HEK293 (cell line): ENCODE results near the gene LRRC4C.

Source experiments
- CTCF ChIA-PET: fragments of 350-600 bp; formaldehyde crosslinking; extraction: SDS; loops from one replicate; lab custom pipeline; 2021; ENCODE audit warnings: antibody characterized with exemption; lab: Yijun Ruan, JAX
- POLR2A ChIA-PET: fragments of 300-600 bp; formaldehyde crosslinking; extraction: SDS; loops from one replicate; lab custom pipeline; 2020; ENCODE audit warnings: antibody characterized with exemption, inconsistent platforms; lab: Yijun Ruan, JAX
- H3K27ac ChIP-seq: fragments of 200-500 bp; sonication (Bioruptor generic); 2 replicates; pipeline ENCODE4 v1.5.1; 2014; ENCODE audit warnings: low read depth, low read length, control low read depth, inconsistent platforms; ENCODE audit errors: extremely low read depth
- H3K36me3 ChIP-seq, 2 experiments: fragments of 200-500 bp in 1 of 2; sonication (Bioruptor generic) in 1 of 2; 1 replicate in 1 of 2; 2 replicates in 1 of 2; pipeline ENCODE4 v1.5.1; 2014 to 2017; ENCODE audit warnings: inconsistent platforms in 2 of 2, low read length in 2 of 2; ENCODE audit not compliant: control insufficient read depth in 2 of 2, insufficient read depth in 1 of 2
- H3K4me1 ChIP-seq: fragments of 200-500 bp; sonication (Bioruptor generic); 2 replicates; pipeline ENCODE4 v1.5.1; 2014; ENCODE audit warnings: mild to moderate bottlenecking, low read length, inconsistent platforms; ENCODE audit not compliant: control insufficient read depth, insufficient read depth
- H3K4me3 ChIP-seq: 2 replicates; pipeline ENCODE4 v1.5.1; 2011; ENCODE audit warnings: low read depth, mild to moderate bottlenecking, control low read depth, low read length, moderate library complexity
- H3K9me3 ChIP-seq: fragments of 200-500 bp; sonication (Bioruptor generic); 2 replicates; pipeline ENCODE4 v1.5.1; 2014; ENCODE audit warnings: low read depth, low read length, inconsistent platforms; ENCODE audit not compliant: control insufficient read depth, insufficient read depth
- HOXA7 ChIP-seq: sonication (generic); formaldehyde crosslinking; IDR thresholded peaks from 2 replicates; pipeline ENCODE4 v1.8.1; 2022; ENCODE audit warnings: missing genetic modification reagents, borderline replicate concordance
- HOXD13 ChIP-seq: sonication (generic); formaldehyde crosslinking; IDR thresholded peaks from 2 replicates; pipeline ENCODE4 v1.8.0; 2022; ENCODE audit warnings: missing genetic modification reagents, borderline replicate concordance
- KLF1 ChIP-seq: fragments of 450-650 bp; formaldehyde crosslinking; IDR thresholded peaks from 2 replicates; pipeline ENCODE4 v1.5.1; 2016; ENCODE audit warnings: missing biosample characterization, missing genetic modification characterization
- KLF8 ChIP-seq: fragments of 450-650 bp; formaldehyde crosslinking; IDR thresholded peaks from 2 replicates; pipeline ENCODE4 v1.5.1; 2016; ENCODE audit warnings: missing biosample characterization, missing genetic modification characterization
- OSR2 ChIP-seq: fragments of 450-650 bp; formaldehyde crosslinking; IDR thresholded peaks from 2 replicates; pipeline ENCODE4 v1.5.1; 2016; ENCODE audit warnings: missing biosample characterization, missing genetic modification characterization
- PRDM4 ChIP-seq: fragments of 450-650 bp; formaldehyde crosslinking; IDR thresholded peaks from 2 replicates; pipeline ENCODE4 v1.5.1; 2017; ENCODE audit warnings: missing biosample characterization, missing genetic modification characterization
- SALL2 ChIP-seq: fragments of 450-650 bp; formaldehyde crosslinking; IDR thresholded peaks from 2 replicates; pipeline ENCODE4 v1.5.0; 2017; ENCODE audit warnings: missing biosample characterization, mild to moderate bottlenecking, missing genetic modification characterization, borderline replicate concordance
- SP7 ChIP-seq: fragments of 450-650 bp; formaldehyde crosslinking; IDR thresholded peaks from 2 replicates; pipeline ENCODE4 v1.5.1; 2016; ENCODE audit warnings: missing biosample characterization, missing genetic modification characterization
- ZBTB11 ChIP-seq: fragments of 450-650 bp; formaldehyde crosslinking; conservative IDR thresholded peaks from 2 replicates; pipeline ENCODE4 v1.5.1; 2016; ENCODE audit warnings: low read depth, missing biosample characterization, missing genetic modification characterization
- ZBTB17 ChIP-seq: fragments of 450-650 bp; formaldehyde crosslinking; IDR thresholded peaks from 2 replicates; pipeline ENCODE4 v1.5.1; 2016; ENCODE audit warnings: missing biosample characterization, missing genetic modification characterization
- ZBTB8A ChIP-seq: fragments of 450-650 bp; formaldehyde crosslinking; IDR thresholded peaks from 2 replicates; pipeline ENCODE4 v1.5.1; 2016; ENCODE audit warnings: missing biosample characterization, missing genetic modification characterization
- ZNF155 ChIP-seq: fragments of 450-650 bp; formaldehyde crosslinking; IDR thresholded peaks from 2 replicates; pipeline ENCODE4 v1.5.1; 2016; ENCODE audit warnings: missing biosample characterization, missing genetic modification characterization
- ZNF214 ChIP-seq: fragments of 450-650 bp; formaldehyde crosslinking; IDR thresholded peaks from 2 replicates; pipeline ENCODE4 v1.5.1; 2017; ENCODE audit warnings: missing biosample characterization, mild to moderate bottlenecking, missing genetic modification characterization, borderline replicate concordance
- ZNF221 ChIP-seq: fragments of 450-650 bp; formaldehyde crosslinking; IDR thresholded peaks from 2 replicates; pipeline ENCODE4 v1.5.1; 2017; ENCODE audit warnings: missing biosample characterization, missing genetic modification characterization, borderline replicate concordance
- ZNF239 ChIP-seq: fragments of 450-650 bp; formaldehyde crosslinking; IDR thresholded peaks from 2 replicates; pipeline ENCODE4 v1.5.1; 2016; ENCODE audit warnings: missing biosample characterization, missing genetic modification characterization
- ZNF362 ChIP-seq: fragments of 450-650 bp; formaldehyde crosslinking; IDR thresholded peaks from 2 replicates; pipeline ENCODE4 v1.5.1; 2016; ENCODE audit warnings: missing biosample characterization, missing genetic modification characterization
- ZNF423 ChIP-seq: fragments of 450-650 bp; formaldehyde crosslinking; IDR thresholded peaks from 2 replicates; pipeline ENCODE4 v1.5.1; 2016; ENCODE audit warnings: missing biosample characterization, missing genetic modification characterization
- ZNF664 ChIP-seq: fragments of 450-650 bp; formaldehyde crosslinking; IDR thresholded peaks from 2 replicates; pipeline ENCODE4 v1.5.1; 2016; ENCODE audit warnings: missing biosample characterization, missing genetic modification characterization
- ZNF776 ChIP-seq: fragments of 450-650 bp; formaldehyde crosslinking; IDR thresholded peaks from 2 replicates; pipeline ENCODE4 v1.5.0; 2017; ENCODE audit warnings: missing biosample characterization, missing genetic modification characterization, borderline replicate concordance
- ZNF791 ChIP-seq: fragments of 450-650 bp; formaldehyde crosslinking; IDR thresholded peaks from 2 replicates; pipeline ENCODE4 v1.5.1; 2016; ENCODE audit warnings: missing biosample characterization, missing genetic modification characterization

The LRRC4C gene

GRCh38 chr11:41246399-41246745, 213.1 kb downstream of the LRRC4C start:
- Histone ChIP-seq H3K4me1 (no peaks in the 10 kb centered on the region), H3K4me3 (no peak overlapping the region), H3K27ac (no peak overlapping the region), H3K9me3 (no peaks in the 10 kb centered on the region), H3K36me3 (no peaks in the 10 kb centered on the region)
- ChIA-PET CTCF (no interaction called here), POLR2A (no interaction called here)
- no peak for TF ChIP-seq HOXA7 (CRISPR knock-in tag)

GRCh38 chr11:41245704-41246398, 213.6 kb downstream of the LRRC4C start:
- H3K27ac ChIP-seq, result no peak overlapping the region
- no peaks in the 10 kb centered on the region for H3K4me1 ChIP-seq
- H3K36me3 ChIP-seq, result no peaks in the 10 kb centered on the region
- POLR2A ChIA-PET, result no interaction called here
- no peak for TF ChIP-seq KLF1
- TF ChIP-seq HOXD13 (CRISPR knock-in tag), result no peak
- no peak for TF ChIP-seq SALL2 (tag by site-specific recombination)
- no peak for TF ChIP-seq ZNF155 (tag by site-specific recombination)
- TF ChIP-seq ZNF221 (tag by site-specific recombination), result no peak
- no peak for TF ChIP-seq PRDM4 (tag by site-specific recombination)
- no peak for TF ChIP-seq ZNF239 (tag by site-specific recombination)
- no peak for TF ChIP-seq SP7 (tag by site-specific recombination)
- no peak for TF ChIP-seq ZBTB11 (tag by site-specific recombination)
- no peak for TF ChIP-seq ZNF791 (tag by site-specific recombination)
- no peak for TF ChIP-seq ZNF214 (tag by site-specific recombination)
- TF ChIP-seq ZBTB17, result no peak
- no peak for TF ChIP-seq ZNF423 (tag by site-specific recombination)
- no peak for TF ChIP-seq KLF8 (tag by site-specific recombination)
- no peak for TF ChIP-seq ZBTB8A (tag by site-specific recombination)
- no peak for TF ChIP-seq ZNF362 (tag by site-specific recombination)
- TF ChIP-seq ZNF664 (tag by site-specific recombination), result no peak
- TF ChIP-seq OSR2 (tag by site-specific recombination), result no peak
- no peak for TF ChIP-seq ZNF776
- TF ChIP-seq, all 188 proteins: peak for 0
- Histone ChIP-seq H3K9me3 (no peaks in the 10 kb centered on the region), H3K4me3 (no peak overlapping the region)
- CTCF ChIA-PET, result no interaction called here
